HCT116 (cell line): ENCODE measurements around the gene SCAF1. TPM values are rescaled to one million over a fixed set of nuclear protein-coding genes. Genes with fewer than 3 reads are reported as not detected.

Experiments
- ATAC-seq: fragments of 200-7000 bp; cut with Tn5 transposase; 2 replicates; pipeline ENCODE4 v1.9.1; 2020; ENCODE audit warnings: mild to moderate bottlenecking, moderate library complexity
- BruUV-seq: library from RNA; stranded (reverse); fragments of 400-500 nt; replicated peaks from 2 replicates; lab custom pipeline; 2021; lab: Mats Ljungman, UMichigan
- CTCF ChIA-PET: fragments of 300-600 bp; sonication (Branson Sonifier 250); formaldehyde crosslinking; loops from one replicate; lab custom pipeline; 2021; ENCODE audit warnings: antibody characterized with exemption; lab: Charles Lee
- POLR2A ChIA-PET: fragments of 300-600, 350-600 bp; sonication (Branson Sonifier 250); formaldehyde crosslinking; loops from one replicate; lab custom pipeline; 2021; ENCODE audit warnings: antibody characterized with exemption; lab: Charles Lee
- RAD21 ChIA-PET, 2 experiments: fragments of 300-600 bp; sonication (Branson Sonifier 250); formaldehyde crosslinking; loops; one replicate each; lab custom pipeline; 2023; ENCODE audit warnings: low total read pairs in 2 of 2; ENCODE audit not compliant: uncharacterized antibody in 2 of 2, unreplicated experiment in 2 of 2, low non-redundant PET in 1 of 2; lab: Charles Lee
- DNase-seq: peaks from one replicate; pipeline ENCODE4 v3.0.0-alpha.2; 2010; ENCODE audit warnings: low read depth, low spot score
- H2AFZ ChIP-seq: fragments of 200-600 bp; shearing (Covaris generic), sonication (generic); 2 replicates; pipeline ENCODE4 v1.6.1; 2017; ENCODE audit warnings: low read depth, mixed run types, mixed read lengths, antibody characterized with exemption, low read length; ENCODE audit not compliant: poor library complexity, severe bottlenecking
- H3K27ac ChIP-seq: 2 replicates; pipeline ENCODE4 v1.5.1; 2012; ENCODE audit warnings: low read depth, low read length
- H3K27me3 ChIP-seq: fragments of 200-600 bp; sonication (generic); 2 replicates; pipeline ENCODE4 v1.6.1; 2016; ENCODE audit warnings: mixed run types, low read length, mixed read lengths; ENCODE audit not compliant: insufficient read depth
- H3K36me3 ChIP-seq, 2 experiments: fragments of 200-500 bp in 1 of 2; fragments of 200-600 bp in 1 of 2; sonication (Bioruptor generic) in 1 of 2; sonication (generic) in 1 of 2; 2 replicates each; pipeline versions ENCODE4 v1.5.1 to v1.6.1; 2014 to 2016; ENCODE audit warnings: low read length in 2 of 2, inconsistent platforms in 1 of 2, mixed read lengths in 1 of 2, mixed run types in 1 of 2; ENCODE audit not compliant: insufficient read depth in 2 of 2, control insufficient read depth in 1 of 2
- H3K4me1 ChIP-seq, 2 experiments: fragments of 200-600 bp in 1 of 2; sonication (generic) in 1 of 2; 2 replicates each; pipeline versions ENCODE4 v1.5.1 to v1.6.1; 2012 to 2017; ENCODE audit warnings: low read length in 2 of 2, inconsistent platforms in 1 of 2, mild to moderate bottlenecking in 1 of 2, mixed read lengths in 1 of 2, mixed run types in 1 of 2, moderate library complexity in 1 of 2; ENCODE audit not compliant: insufficient read depth in 2 of 2, control insufficient read depth in 1 of 2
- H3K4me2 ChIP-seq: fragments of 200-600 bp; sonication (generic); 2 replicates; pipeline ENCODE4 v1.6.1; 2017; ENCODE audit warnings: mixed run types, low read length, mixed read lengths
- H3K4me3 ChIP-seq, 2 experiments: fragments of 200-600 bp in 1 of 2; sonication (generic) in 1 of 2; replicated peaks in 1 of 2; 2 replicates each; pipeline ENCODE4 v1.5.1; 2011 to 2016; ENCODE audit warnings: low read length in 2 of 2, control low read depth in 1 of 2, low read depth in 1 of 2, mild to moderate bottlenecking in 1 of 2, mixed read lengths in 1 of 2, mixed run types in 1 of 2
- H3K79me2 ChIP-seq: fragments of 200-600 bp; sonication (generic); 2 replicates; pipeline ENCODE4 v1.6.1; 2017; ENCODE audit warnings: mild to moderate bottlenecking, mixed run types, low read length, moderate library complexity, mixed read lengths; ENCODE audit not compliant: insufficient read depth
- H3K9ac ChIP-seq: fragments of 200-600 bp; sonication (generic); 2 replicates; pipeline ENCODE4 v1.6.1; 2016; ENCODE audit warnings: low read length, mixed read lengths
- H3K9me2 ChIP-seq: fragments of 200-600 bp; sonication (generic), shearing (Covaris generic); 2 replicates; pipeline ENCODE4 v1.6.1; 2017; ENCODE audit warnings: mixed run types, mild to moderate bottlenecking, moderate library complexity; ENCODE audit not compliant: insufficient read depth
- H3K9me3 ChIP-seq, 2 experiments: fragments of 200-500 bp in 1 of 2; fragments of 200-600 bp in 1 of 2; sonication (Bioruptor generic) in 1 of 2; sonication (generic) in 1 of 2; 2 replicates each; pipeline ENCODE4 v1.6.1; 2014 to 2017; ENCODE audit warnings: low read length in 2 of 2, mixed read lengths in 2 of 2, inconsistent platforms in 1 of 2, low read depth in 1 of 2, mild to moderate bottlenecking in 1 of 2, mixed run types in 1 of 2, moderate library complexity in 1 of 2; ENCODE audit not compliant: control insufficient read depth in 1 of 2, insufficient read depth in 1 of 2
- H4K20me1 ChIP-seq: fragments of 200-600 bp; sonication (generic), shearing (Covaris generic); 2 replicates; pipeline ENCODE4 v1.6.1; 2017; ENCODE audit warnings: mixed run types, mild to moderate bottlenecking, moderate library complexity; ENCODE audit not compliant: insufficient read depth
- CBX3 ChIP-seq: IDR thresholded peaks from 2 replicates; pipeline ENCODE4 v1.6.1; 2012; ENCODE audit warnings: low read depth
- CTCF ChIP-seq, 3 experiments: fragments of 200-600 bp in 1 of 3; sonication (generic) in 1 of 3; IDR thresholded peaks in 2 of 3; conservative IDR thresholded peaks in 1 of 3; 2 replicates each; pipeline ENCODE4 v1.5.1; 2012 to 2017; ENCODE audit warnings: low read depth in 2 of 3, low read length in 2 of 3, antibody characterized with exemption in 1 of 3, borderline replicate concordance in 1 of 3, control low read depth in 1 of 3, mild to moderate bottlenecking in 1 of 3, mixed read lengths in 1 of 3, mixed run types in 1 of 3, moderate library complexity in 1 of 3; ENCODE audit not compliant: insufficient read depth in 1 of 3
- SIN3A ChIP-seq: IDR thresholded peaks from 2 replicates; pipeline ENCODE4 v1.6.1; 2012; ENCODE audit warnings: low read depth
- SP1 ChIP-seq: IDR thresholded peaks from 2 replicates; pipeline ENCODE4 v1.6.1; 2012; ENCODE audit warnings: low read depth
- intact Hi-C: fragments of 100-400 bp; cut with micrococcal nuclease; formaldehyde crosslinking; loops from 2 replicates; pipeline ENCODE4 v1.10.0; 2022
- total RNA-seq: library from RNA; stranded (reverse); gene quantifications from one replicate; pipeline ENCODE4 v1.2.1, GENCODE V29; 2021; ENCODE audit not compliant: unreplicated experiment
- TF ChIP-seq, protein P1 (sequence below): IDR thresholded peaks from 2 replicates; pipeline ENCODE4 v1.6.1; 2012; ENCODE audit warnings: low read depth

Gene SCAF1
- total RNA-seq, 1 experiment from 2014 or later: 96.8 TPM

DNA sequence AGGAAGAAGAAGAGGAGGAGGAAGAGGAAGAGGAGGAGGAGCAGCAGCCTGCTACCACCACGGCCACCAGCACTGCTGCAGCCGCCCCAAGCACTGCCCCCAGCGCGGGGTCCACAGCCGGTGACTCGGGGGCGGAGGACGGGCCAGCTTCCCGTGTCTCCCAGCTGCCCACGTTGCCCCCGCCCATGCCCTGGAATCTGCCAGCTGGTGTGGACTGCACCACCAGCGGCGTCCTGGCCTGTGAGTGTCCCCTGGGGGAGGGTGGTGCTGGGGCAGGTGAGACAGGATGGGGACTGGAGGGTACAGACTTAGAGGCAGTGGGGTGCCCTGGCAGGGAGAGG, 11.4 kb downstream of the SCAF1 start:
- Histone ChIP-seq H3K79me2 (peaks cover 24% of the 10 kb centered on the region; the same call in 1 of the 2 replicates), H3K9me3 (no peaks in the 10 kb centered on the region), H2AFZ (no peak overlapping the region), H3K4me3 (no peak overlapping the region), H3K27me3 (no peaks in the 10 kb centered on the region), H3K9ac (no peak overlapping the region), H3K4me1 (no peaks in the 10 kb centered on the region), H3K36me3 (peaks cover 36 to 44% of the 10 kb centered on the region in 2 experiments; a peak in 3 of 4 replicates), H3K27ac (no peak overlapping the region), H3K9me2 (no peaks in the 10 kb centered on the region), H3K4me2 (no peak overlapping the region), H4K20me1 (no peaks in the 10 kb centered on the region)
- RAD21 ChIA-PET: no interaction called here
- DNase-seq (no peak), ATAC-seq (no peak)
- CTCF ChIA-PET: no interaction called here
- no TSS peak for BruUV-seq
- TF ChIP-seq SIN3A (no peak), CBX3 (no peak), SP1 (no peak), CTCF (IDR thresholded peaks at IDR 0.05 in 2 of 3, conservative IDR thresholded peaks at IDR 0.05 in 1 of 3; ENCODE audit: borderline replicate concordance in 1 of 3, insufficient read depth in 1 of 3, low read depth in 2 of 3, low read length in 2 of 3) (no peak)
- TF ChIP-seq, protein P1, sequence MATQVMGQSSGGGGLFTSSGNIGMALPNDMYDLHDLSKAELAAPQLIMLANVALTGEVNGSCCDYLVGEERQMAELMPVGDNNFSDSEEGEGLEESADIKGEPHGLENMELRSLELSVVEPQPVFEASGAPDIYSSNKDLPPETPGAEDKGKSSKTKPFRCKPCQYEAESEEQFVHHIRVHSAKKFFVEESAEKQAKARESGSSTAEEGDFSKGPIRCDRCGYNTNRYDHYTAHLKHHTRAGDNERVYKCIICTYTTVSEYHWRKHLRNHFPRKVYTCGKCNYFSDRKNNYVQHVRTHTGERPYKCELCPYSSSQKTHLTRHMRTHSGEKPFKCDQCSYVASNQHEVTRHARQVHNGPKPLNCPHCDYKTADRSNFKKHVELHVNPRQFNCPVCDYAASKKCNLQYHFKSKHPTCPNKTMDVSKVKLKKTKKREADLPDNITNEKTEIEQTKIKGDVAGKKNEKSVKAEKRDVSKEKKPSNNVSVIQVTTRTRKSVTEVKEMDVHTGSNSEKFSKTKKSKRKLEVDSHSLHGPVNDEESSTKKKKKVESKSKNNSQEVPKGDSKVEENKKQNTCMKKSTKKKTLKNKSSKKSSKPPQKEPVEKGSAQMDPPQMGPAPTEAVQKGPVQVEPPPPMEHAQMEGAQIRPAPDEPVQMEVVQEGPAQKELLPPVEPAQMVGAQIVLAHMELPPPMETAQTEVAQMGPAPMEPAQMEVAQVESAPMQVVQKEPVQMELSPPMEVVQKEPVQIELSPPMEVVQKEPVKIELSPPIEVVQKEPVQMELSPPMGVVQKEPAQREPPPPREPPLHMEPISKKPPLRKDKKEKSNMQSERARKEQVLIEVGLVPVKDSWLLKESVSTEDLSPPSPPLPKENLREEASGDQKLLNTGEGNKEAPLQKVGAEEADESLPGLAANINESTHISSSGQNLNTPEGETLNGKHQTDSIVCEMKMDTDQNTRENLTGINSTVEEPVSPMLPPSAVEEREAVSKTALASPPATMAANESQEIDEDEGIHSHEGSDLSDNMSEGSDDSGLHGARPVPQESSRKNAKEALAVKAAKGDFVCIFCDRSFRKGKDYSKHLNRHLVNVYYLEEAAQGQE: no peak
- intact Hi-C loops: no loop called here
- POLR2A ChIA-PET: no interaction called here
